Stimulated activated CD8-positive, alpha-beta memory T cell treated with anti-CD3 and anti-CD28 coated beads, Interleukin-7, amount 100 ng/mL, for 48 hours (primary cell): ENCODE data around the gene REXO5.

Experiments
- DNase-seq, 2 donors: peaks; one replicate each; pipeline ENCODE4 v3.0.0-alpha.2; 2020; ENCODE audit warnings: low read depth in 1 of 2; ENCODE audit errors: extremely low read depth in 1 of 2

The REXO5 gene

GRCh38 chr16:20871258-20871657 lies 64.9 kb downstream of the REXO5 start:
- no peak for DNase-seq

DNA sequence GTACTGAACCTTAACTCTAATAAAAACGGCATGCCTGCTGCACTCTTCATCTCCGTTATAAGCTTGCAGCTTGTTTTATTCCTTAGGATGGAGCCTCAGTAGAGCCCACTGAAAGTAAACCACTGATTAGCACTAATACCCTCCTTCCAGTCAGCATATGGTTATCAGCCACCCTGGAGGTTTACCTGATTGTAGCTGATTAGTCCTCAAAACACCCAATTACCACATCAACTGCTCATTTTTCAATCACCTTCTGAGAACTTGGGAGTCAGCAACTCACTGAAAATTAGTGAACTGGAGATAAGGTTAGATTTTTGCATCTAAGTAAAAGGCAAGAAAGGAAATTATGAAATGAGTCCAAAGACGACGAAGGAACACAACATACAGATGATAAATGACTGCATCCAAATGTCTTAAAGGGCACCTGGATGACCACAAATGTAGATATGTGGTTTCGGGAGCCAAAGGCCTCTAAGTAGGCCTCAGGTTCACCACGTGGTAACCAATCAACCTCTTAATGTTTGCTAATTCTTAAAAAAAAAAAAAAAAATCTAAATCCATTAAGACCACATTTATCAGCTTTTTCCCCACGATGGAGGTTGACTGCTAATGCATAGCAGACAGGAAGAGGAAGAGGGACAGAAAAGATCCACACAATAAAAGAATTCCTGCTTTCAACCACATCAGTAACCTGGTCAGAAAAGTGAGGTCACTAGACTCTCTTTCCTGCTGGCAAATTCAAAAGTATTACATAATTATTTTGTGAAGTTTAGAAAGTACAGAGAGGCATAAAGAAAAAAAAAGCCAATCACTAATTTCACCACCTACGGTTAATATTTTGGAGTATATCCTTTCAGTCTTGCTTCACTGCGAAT lies 65.9 kb downstream of the REXO5 start:
- DNase-seq = no peak

- no peak for DNase-seq
These were observed 67.0 kb downstream of the REXO5 start for GRCh38 chr16:20873331-20873730.

DNA sequence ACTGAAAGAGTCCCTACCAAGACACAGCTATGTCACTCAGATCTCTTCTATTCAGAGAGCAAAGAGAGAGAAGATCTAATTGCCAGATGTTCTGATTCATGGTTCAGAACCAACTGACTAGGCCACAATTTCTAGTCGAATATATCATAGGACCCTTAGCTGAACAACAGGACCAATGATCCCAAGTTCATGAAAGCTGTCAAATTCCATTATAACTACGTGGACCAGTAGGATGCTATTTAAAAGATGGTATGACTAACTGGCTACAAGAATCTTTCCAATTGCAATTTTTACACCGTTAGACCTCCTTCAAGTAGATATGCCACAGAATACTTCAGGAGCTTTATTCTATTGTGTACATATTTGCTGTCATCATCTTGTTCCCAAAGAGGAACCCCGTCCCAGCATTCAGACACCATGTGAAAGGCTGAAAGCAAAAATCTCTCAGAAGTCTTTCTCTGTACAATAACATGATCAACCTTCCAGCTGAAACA lies 67.8 kb downstream of the REXO5 start:
- no peak for DNase-seq

GRCh38 chr16:20875355-20875650 lies 69.0 kb downstream of the REXO5 start:
- DNase-seq = no peak

- DNase-seq = no peak
These were observed 72.4 kb downstream of the REXO5 start for GRCh38 chr16:20878682-20879147.

DNA sequence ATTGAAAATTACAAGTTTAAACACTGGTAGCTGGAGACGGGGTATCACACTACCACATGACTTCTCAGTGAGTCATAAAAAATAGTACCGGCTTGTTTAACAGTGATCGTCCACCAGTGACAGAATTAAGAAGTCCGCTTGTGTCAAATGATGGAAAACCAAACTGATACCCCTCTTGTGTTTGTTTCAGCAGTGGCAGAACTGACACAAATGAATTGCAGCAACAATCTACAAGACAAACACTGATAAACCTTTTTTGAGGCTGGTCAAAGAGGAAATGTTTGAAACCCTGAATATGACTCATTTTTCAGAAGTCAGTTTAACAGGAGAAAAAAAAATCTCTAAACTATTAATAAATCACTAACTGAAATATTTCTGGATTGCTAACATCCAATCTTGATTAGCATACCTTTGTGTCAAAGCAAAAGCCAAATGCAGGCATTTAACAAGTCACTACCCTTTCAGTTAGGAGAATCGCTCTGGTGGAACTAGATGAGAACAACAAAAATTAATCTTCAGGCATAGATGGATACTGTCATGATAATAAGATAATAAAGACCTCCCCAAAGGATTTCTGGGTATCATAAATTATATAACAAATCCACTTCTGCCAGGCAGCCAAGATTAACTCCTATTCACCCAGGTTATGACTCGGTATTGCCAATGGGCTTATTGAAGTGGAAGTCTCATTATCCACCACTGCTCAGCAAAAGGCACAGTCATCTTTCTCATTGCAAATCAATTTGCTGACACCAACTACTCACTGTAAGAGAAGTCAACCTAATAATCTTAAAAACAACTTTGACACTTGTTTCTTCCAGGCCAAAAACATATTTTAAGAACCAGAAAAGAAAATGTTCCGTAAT lies 73.1 kb downstream of the REXO5 start:
- no peak for DNase-seq

- DNase-seq = no peak
These were observed 74.7 kb downstream of the REXO5 start for GRCh38 chr16:20880867-20881502.

DNA sequence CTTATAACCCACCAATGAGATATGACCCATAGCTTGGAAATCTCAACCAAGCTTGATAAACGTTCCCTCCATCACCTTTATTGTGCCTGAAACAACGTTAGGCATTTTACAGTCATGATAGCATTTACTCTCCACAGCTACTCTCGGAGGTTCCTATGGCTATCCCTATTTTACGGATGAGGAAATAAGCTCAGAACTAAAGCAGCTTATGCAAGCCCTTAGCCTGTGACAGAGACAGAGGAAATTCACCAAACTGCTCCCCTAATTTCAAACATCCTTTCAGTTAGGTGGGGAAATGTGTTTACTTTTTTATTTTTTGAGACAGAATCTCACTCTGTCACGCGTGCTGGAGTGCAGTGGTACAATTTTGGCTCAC lies 75.2 kb downstream of the REXO5 start:
- no peak for DNase-seq

GRCh38 chr16:20883554-20884239 lies 77.4 kb downstream of the REXO5 start:
- no peak for DNase-seq

GRCh38 chr16:20884240-20884556 lies 77.9 kb downstream of the REXO5 start:
- peak in 1 of 2 donors; percentile 53 for DNase-seq

DNA sequence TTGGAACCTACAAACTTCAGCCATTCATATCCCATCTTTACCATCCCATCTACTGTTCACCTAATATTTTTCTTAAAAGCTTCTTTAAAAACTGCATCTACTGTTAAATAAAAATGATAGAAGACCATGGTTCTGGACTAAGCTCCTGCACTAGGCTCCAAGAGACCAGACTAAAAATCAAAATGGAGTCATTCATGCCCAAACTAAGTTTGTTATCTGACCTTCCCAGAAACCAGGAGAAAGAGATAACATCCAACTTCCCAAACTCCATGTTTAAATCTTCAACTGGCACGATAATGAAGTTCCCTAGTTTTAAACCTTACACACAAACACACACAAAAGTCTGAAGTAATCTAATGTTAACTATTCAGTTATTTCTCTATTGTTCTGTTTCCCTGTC lies 80.0 kb downstream of the REXO5 start:
- no peak for DNase-seq

DNA sequence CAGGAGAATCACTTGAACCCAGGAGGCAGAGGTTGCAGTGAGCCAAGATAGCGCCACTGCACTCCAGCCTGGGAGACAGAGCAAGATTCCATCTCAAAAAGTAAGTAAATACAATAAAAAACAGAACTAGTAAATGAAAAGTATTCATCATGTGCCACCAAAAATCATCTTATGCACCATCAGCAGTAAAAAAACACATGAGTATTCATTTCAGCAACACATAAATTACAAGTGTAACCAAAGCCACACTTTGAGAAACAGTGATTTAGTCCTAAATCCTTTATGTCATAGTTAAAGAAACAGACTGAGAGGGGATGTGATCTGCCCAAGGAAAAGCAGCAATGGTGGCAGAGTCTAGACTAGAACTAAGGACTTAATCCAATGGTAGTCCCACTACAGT lies 80.9 kb downstream of the REXO5 start:
- no peak for DNase-seq

DNA sequence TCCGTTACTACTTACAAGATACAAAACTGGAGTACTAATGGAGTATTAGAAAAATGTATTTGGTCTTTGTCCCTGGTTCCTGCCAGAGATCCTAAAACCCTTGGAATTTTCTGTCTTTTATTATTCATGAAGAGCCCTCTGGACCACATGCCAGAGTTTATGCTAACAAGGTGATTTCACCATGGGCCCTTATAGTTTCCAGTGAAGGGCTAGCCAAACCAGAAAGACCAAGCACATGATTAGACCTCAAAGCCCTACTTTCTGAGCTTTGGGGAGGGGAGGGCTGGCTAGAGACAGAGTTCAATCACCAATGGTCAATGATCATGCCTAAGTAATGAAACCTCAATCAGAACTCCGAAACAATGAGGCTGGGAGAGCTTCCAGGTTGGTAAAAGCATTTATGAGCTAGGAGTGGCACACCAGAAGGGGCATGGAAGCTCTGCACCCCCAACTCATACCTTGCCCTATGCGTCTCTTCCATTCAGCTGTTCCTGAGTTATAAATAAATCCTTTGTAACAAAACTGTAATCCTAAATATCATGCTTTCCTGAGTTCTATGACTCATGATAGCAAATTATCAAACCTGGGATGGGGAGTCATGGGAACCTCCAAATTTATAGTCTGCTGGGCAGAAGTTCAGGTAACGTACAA lies 83.4 kb downstream of the REXO5 start:
- DNase-seq = no peak

DNA sequence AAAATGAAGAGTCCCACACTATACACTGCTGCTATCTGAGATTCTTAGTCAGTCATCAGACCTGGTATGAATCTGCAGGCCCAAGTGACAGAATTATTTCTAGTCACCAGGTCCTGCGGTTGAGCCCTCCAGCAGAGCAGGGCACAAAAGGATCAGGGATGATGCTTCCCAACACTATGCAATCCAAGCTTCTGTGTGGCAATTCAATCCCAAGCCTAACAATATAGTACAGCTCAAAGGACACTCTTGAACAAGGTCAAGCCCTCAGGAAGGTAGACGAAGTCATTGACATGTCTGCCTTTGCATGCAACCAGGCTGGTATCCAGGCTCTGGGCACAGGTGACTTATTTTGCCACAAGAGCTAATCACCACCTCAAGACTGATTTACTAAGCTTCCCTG lies 88.1 kb downstream of the REXO5 start:
- no peak for DNase-seq

DNA sequence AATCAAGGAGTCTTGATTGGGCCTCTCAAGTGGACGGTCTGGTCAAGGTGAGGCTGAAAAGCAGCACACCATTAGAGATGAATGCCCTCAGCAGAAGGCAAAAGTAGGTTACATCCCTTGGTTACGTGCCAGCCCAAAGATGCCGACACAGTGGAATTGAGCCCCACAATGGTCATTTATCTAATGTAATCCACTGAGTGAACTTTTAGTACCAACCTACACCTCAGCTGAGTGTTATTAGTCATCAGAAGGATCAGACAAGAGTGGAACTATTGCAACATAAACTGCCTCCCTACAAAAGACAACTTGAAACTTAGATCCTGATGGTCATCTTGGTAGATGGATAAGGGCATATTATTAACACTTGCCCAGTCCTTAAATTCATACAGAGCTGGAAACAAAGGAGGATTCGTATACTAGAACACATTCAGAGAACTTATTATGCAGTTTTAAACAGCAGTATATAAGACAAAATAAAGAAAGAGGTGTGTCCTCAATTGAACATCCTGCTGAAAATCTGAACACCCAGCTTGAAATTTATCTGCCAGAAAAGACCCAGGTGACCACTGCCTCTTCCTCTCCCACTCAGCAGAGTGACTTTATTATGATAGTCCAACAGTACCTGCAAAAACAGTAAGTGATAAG lies 91.0 kb downstream of the REXO5 start:
- no peak for DNase-seq

DNA sequence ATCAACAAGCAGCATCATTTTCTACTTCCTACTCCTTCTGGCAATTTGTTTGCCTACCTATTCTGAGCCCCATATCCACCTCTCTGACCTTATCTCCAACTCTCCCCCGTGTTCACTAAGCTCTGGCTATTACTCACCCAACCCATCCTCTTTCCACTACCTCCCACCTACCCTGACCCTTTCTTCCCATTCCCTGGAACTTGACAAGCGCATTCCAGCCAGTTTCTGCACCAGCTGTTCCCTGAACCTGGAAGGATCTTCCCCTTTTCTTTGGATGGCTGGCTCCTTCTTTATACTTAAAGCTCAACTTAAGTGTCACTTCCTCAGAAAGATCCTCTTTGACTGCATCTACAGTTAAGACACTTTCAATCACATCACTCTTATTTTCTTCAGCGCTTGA lies 91.6 kb downstream of the REXO5 start:
- no peak for DNase-seq

DNA sequence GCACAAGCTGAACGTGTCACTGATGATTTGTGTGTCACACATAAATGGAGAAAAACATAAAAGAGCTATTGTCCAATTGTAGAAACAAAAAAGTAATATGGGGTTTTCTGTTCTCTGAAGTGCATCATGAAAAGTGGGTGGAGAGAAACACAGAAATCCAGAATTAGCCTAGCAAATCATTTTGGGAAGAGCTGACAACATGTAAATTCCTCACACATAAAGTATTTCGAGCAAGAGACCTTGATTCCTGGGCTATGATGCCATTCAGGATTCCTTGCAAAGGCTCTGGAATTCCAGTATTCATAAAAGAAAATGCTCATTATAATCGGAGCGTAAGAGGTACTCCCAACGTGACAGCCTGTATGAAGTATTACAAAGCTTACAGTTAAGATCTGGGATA lies 92.7 kb downstream of the REXO5 start:
- DNase-seq = no peak
